H9 (cell line): ENCODE results near the gene CASTOR1. TPM values are rescaled to one million over a fixed set of nuclear protein-coding genes. Genes with fewer than 3 reads are reported as not detected.

ENCODE experiments used
- DNase-seq: peaks from one replicate; pipeline ENCODE4 v3.0.0-alpha.2; 2017
- H2AFZ ChIP-seq: one replicate; pipeline ENCODE4 v1.6.1; 2013; ENCODE audit warnings: mild to moderate bottlenecking, low read length, control low read depth, moderate library complexity
- H2AK5ac ChIP-seq: 2 replicates; pipeline ENCODE4 v1.6.1; 2013; ENCODE audit warnings: low read length, control low read depth, mixed read lengths; ENCODE audit not compliant: insufficient read length
- H2BK120ac ChIP-seq: one replicate; pipeline ENCODE4 v1.6.1; 2013; ENCODE audit warnings: low read depth, mild to moderate bottlenecking, low read length, control low read depth, inconsistent platforms; ENCODE audit not compliant: poor library complexity, severe bottlenecking
- H2BK12ac ChIP-seq: 2 replicates; pipeline ENCODE4 v1.6.1; 2013; ENCODE audit warnings: low read length, control low read depth, mixed read lengths, low read depth; ENCODE audit not compliant: insufficient read length
- H2BK15ac ChIP-seq: 2 replicates; pipeline ENCODE4 v1.6.1; 2013; ENCODE audit warnings: low read depth, low read length, control low read depth
- H2BK20ac ChIP-seq: one replicate; pipeline ENCODE4 v1.6.1; 2013; ENCODE audit warnings: low read depth, mild to moderate bottlenecking, low read length, control low read depth, inconsistent platforms; ENCODE audit not compliant: poor library complexity, severe bottlenecking
- H2BK5ac ChIP-seq: 2 replicates; pipeline ENCODE4 v1.6.1; 2013; ENCODE audit warnings: low read length, control low read depth, mixed read lengths; ENCODE audit not compliant: insufficient read length
- H3K14ac ChIP-seq: 2 replicates; pipeline ENCODE4 v1.6.1; 2013; ENCODE audit warnings: low read length, control low read depth; ENCODE audit not compliant: insufficient read depth
- H3K18ac ChIP-seq: 2 replicates; pipeline ENCODE4 v1.6.1; 2013; ENCODE audit warnings: low read depth, mild to moderate bottlenecking, mixed read lengths, low read length, control low read depth; ENCODE audit not compliant: insufficient read length
- H3K23ac ChIP-seq: 2 replicates; pipeline ENCODE4 v1.6.1; 2013; ENCODE audit warnings: low read length, control low read depth, mixed read lengths, low read depth; ENCODE audit not compliant: insufficient read length
- H3K23me2 ChIP-seq: 2 replicates; pipeline ENCODE4 v1.6.1; 2013; ENCODE audit warnings: low read depth, mild to moderate bottlenecking, mixed read lengths, low read length, control low read depth; ENCODE audit not compliant: insufficient read length, poor library complexity, severe bottlenecking
- H3K27ac ChIP-seq: 2 replicates; pipeline ENCODE4 v1.5.1; 2013; ENCODE audit warnings: low read length, control low read depth, mixed read lengths, low read depth; ENCODE audit not compliant: insufficient read length
- H3K27me3 ChIP-seq: 2 replicates; pipeline ENCODE4 v1.6.1; 2013; ENCODE audit warnings: low read length, control low read depth, inconsistent platforms; ENCODE audit not compliant: insufficient read depth
- H3K4ac ChIP-seq: 2 replicates; pipeline ENCODE4 v1.6.1; 2013; ENCODE audit warnings: low read depth, mild to moderate bottlenecking, control low read depth, inconsistent platforms, low read length, moderate library complexity
- H3K4me1 ChIP-seq: 2 replicates; pipeline ENCODE4 v1.6.1; 2013; ENCODE audit warnings: low read length, control low read depth, inconsistent platforms; ENCODE audit not compliant: insufficient read depth
- H3K4me2 ChIP-seq: 2 replicates; pipeline ENCODE4 v1.6.1; 2013; ENCODE audit warnings: low read length, control low read depth, mixed read lengths; ENCODE audit not compliant: insufficient read length, insufficient read depth
- H3K56ac ChIP-seq: 2 replicates; pipeline ENCODE4 v1.6.1; 2013; ENCODE audit warnings: low read depth, mild to moderate bottlenecking, mixed read lengths, low read length, control low read depth; ENCODE audit not compliant: insufficient read length
- H3K79me1 ChIP-seq: 2 replicates; pipeline ENCODE4 v1.6.1; 2013; ENCODE audit warnings: low read depth, mild to moderate bottlenecking, moderate library complexity, low read length, control low read depth, inconsistent platforms; ENCODE audit not compliant: insufficient read depth, poor library complexity, severe bottlenecking
- H3K79me2 ChIP-seq: 2 replicates; pipeline ENCODE4 v1.6.1; 2013; ENCODE audit warnings: low read length, control low read depth, inconsistent platforms; ENCODE audit not compliant: insufficient read depth
- H3K9ac ChIP-seq: 2 replicates; pipeline ENCODE4 v1.6.1; 2013; ENCODE audit warnings: low read length, control low read depth, mixed read lengths; ENCODE audit not compliant: insufficient read length; ENCODE audit errors: extremely low read depth
- H3K9me3 ChIP-seq: one replicate; pipeline ENCODE4 v1.6.1; 2013; ENCODE audit warnings: low read depth, low read length, inconsistent platforms; ENCODE audit not compliant: control insufficient read depth
- H3T11ph ChIP-seq: one replicate; pipeline ENCODE4 v1.6.1; 2013; ENCODE audit warnings: mild to moderate bottlenecking, low read length, control low read depth, inconsistent platforms
- H4K20me1 ChIP-seq: one replicate; pipeline ENCODE4 v1.6.1; 2013; ENCODE audit not compliant: control insufficient read depth, insufficient read length, insufficient read depth
- H4K5ac ChIP-seq: 2 replicates; pipeline ENCODE4 v1.6.1; 2013; ENCODE audit warnings: low read depth, mild to moderate bottlenecking, mixed read lengths, low read length, control low read depth; ENCODE audit not compliant: insufficient read length
- H4K8ac ChIP-seq: replicated peaks from 2 replicates; pipeline ENCODE4 v1.6.1; 2013; ENCODE audit warnings: low read length, control low read depth, mixed read lengths, low read depth; ENCODE audit not compliant: insufficient read length
- H4K91ac ChIP-seq: 2 replicates; pipeline ENCODE4 v1.6.1; 2013; ENCODE audit warnings: low read depth, mild to moderate bottlenecking, moderate library complexity, mixed read lengths, low read length, control low read depth; ENCODE audit not compliant: insufficient read length
- H3K27ac Mint-ChIP-seq, 3 experiments: 2 replicates in 2 of 3; 3 replicates in 1 of 3; pipeline ENCODE4 v1.8.0; 2020 to 2021; ENCODE audit warnings: mixed read lengths in 3 of 3, mild to moderate bottlenecking in 1 of 3, moderate library complexity in 1 of 3
- H3K27me3 Mint-ChIP-seq: 2 replicates; pipeline ENCODE4 v1.8.0; 2021; ENCODE audit warnings: low read depth, mild to moderate bottlenecking, moderate library complexity, mixed read lengths
- H3K36me3 Mint-ChIP-seq, 3 experiments: 2 replicates in 2 of 3; 3 replicates in 1 of 3; pipeline ENCODE4 v1.8.0; 2020 to 2021; ENCODE audit warnings: low read depth in 3 of 3, mixed read lengths in 3 of 3; ENCODE audit not compliant: insufficient read depth in 1 of 3
- H3K4me1 Mint-ChIP-seq, 2 experiments: 2 replicates each; pipeline ENCODE4 v1.8.0; 2020; ENCODE audit warnings: mixed read lengths in 2 of 2
- H3K4me3 Mint-ChIP-seq, 2 experiments: 2 replicates in 1 of 2; 3 replicates in 1 of 2; pipeline ENCODE4 v1.8.0; 2020 to 2021; ENCODE audit warnings: mild to moderate bottlenecking in 2 of 2, mixed read lengths in 2 of 2, moderate library complexity in 1 of 2
- H3K9me3 Mint-ChIP-seq, 2 experiments: 2 replicates in 1 of 2; 3 replicates in 1 of 2; pipeline ENCODE4 v1.8.0; 2020; ENCODE audit warnings: mild to moderate bottlenecking in 2 of 2, mixed read lengths in 2 of 2, moderate library complexity in 1 of 2
- WGBS: extraction: QIAGEN DNeasy Blood & Tissue Kit; methylation state at CpG from one replicate; pipeline ENCODE4 v1.1.7; 2013; ENCODE audit warnings: missing lambda C conversion rate, low lambda C conversion rate, mixed read lengths; ENCODE audit not compliant: insufficient read length; ENCODE audit errors: extremely low coverage; 5-methylcytosine and 5-hydroxymethylcytosine counted together
- total RNA-seq: library from RNA; stranded (reverse); gene quantifications from 2 replicates; pipeline ENCODE4 v1.2.1, GENCODE V29; 2021
- TF ChIP-seq, protein P1 (sequence below): fragments of 200-600 bp; sonication (generic); conservative IDR thresholded peaks from 3 replicates; pipeline ENCODE4 v1.8.0; 2021; ENCODE audit warnings: antibody characterized with exemption, mild to moderate bottlenecking

The CASTOR1 gene
- total RNA-seq, 1 experiment from 2014 or later: 8.8 TPM

DNA sequence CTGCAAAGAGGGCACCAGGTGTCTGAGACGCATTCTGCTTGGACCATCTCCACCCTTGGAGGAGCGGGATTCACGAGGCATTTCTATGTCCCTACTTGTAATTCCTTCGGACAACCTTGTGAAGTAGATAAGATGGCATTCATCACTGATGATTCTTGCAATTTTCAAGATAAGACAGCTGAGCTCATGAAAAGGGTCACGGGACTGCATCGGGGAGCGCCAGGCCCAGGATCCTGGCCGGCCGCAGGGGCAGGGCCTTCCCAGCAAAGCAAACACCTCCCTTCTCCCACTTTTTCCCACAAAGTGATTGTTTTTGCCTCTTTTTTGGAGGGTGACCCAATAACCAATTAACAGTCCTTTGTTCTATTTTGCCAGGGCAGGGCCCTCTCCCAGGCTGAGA is 51.2 kb downstream of the CASTOR1 start:
- no peak overlapping the region for H3K9ac ChIP-seq
- H2BK5ac ChIP-seq: no peak overlapping the region
- no peak overlapping the region for H3K18ac ChIP-seq
- no peak overlapping the region; a peak in 1 of 7 replicates for H3K27ac Mint-ChIP-seq
- H3K4ac ChIP-seq: no peak overlapping the region
- H3K14ac ChIP-seq: no peak overlapping the region
- H3K27ac ChIP-seq: no peak overlapping the region
- peaks cover 11% of the 10 kb centered on the region for H3K27me3 Mint-ChIP-seq
- no peak overlapping the region for H3K4me3 Mint-ChIP-seq
- H3K56ac ChIP-seq: no peak overlapping the region
- no peak overlapping the region for H2AK5ac ChIP-seq
- no peaks in the 10 kb centered on the region for H3K79me2 ChIP-seq
- no peak overlapping the region for H3K4me2 ChIP-seq
- H3K9me3 ChIP-seq: no peaks in the 10 kb centered on the region
- H3K36me3 Mint-ChIP-seq: peaks cover 0 to 14% (median 0%) of the 10 kb centered on the region in 3 experiments; a peak in 3 of 7 replicates
- no peak overlapping the region for H3T11ph ChIP-seq
- H2AFZ ChIP-seq: no peak overlapping the region
- H3K23me2 ChIP-seq: no peaks in the 10 kb centered on the region
- no peak overlapping the region for H2BK15ac ChIP-seq
- H2BK120ac ChIP-seq: no peak overlapping the region
- no peak overlapping the region for H2BK20ac ChIP-seq
- DNase-seq: no peak
- H3K27me3 ChIP-seq: no peaks in the 10 kb centered on the region
- no peak overlapping the region for H4K5ac ChIP-seq
- H4K91ac ChIP-seq: no peak overlapping the region
- H4K8ac ChIP-seq: no peak overlapping the region
- TF ChIP-seq, protein P1, sequence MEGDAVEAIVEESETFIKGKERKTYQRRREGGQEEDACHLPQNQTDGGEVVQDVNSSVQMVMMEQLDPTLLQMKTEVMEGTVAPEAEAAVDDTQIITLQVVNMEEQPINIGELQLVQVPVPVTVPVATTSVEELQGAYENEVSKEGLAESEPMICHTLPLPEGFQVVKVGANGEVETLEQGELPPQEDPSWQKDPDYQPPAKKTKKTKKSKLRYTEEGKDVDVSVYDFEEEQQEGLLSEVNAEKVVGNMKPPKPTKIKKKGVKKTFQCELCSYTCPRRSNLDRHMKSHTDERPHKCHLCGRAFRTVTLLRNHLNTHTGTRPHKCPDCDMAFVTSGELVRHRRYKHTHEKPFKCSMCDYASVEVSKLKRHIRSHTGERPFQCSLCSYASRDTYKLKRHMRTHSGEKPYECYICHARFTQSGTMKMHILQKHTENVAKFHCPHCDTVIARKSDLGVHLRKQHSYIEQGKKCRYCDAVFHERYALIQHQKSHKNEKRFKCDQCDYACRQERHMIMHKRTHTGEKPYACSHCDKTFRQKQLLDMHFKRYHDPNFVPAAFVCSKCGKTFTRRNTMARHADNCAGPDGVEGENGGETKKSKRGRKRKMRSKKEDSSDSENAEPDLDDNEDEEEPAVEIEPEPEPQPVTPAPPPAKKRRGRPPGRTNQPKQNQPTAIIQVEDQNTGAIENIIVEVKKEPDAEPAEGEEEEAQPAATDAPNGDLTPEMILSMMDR: no peak
- H4K20me1 ChIP-seq: no peaks in the 10 kb centered on the region
- no peak overlapping the region for H3K23ac ChIP-seq
- H3K4me1 ChIP-seq: peaks cover 12% of the 10 kb centered on the region
- H2BK12ac ChIP-seq: no peak overlapping the region
- no CpG with 5 or more reads among the region's 9 CpGs for WGBS
- H3K4me1 Mint-ChIP-seq: peaks cover 47% of the 10 kb centered on the region in 2 experiments
- no peaks in the 10 kb centered on the region for H3K79me1 ChIP-seq
- H3K9me3 Mint-ChIP-seq: peaks cover 0 to 2% of the 10 kb centered on the region in 2 experiments; a peak in 1 of 5 replicates
